ENCODE results near the gene HELT.
"Not testable (repeated sequence)": the region's sequence is repeated elsewhere in the genome, so short reads cannot be mapped to it uniquely, and the experiment has no call there.

The HELT gene

GRCh38 chr4:185017964-185018772 is at the start of gene HELT:
Gene HELT (plus strand): TSS chr4:185018490. CDS start chr4:185018929, 439 bp downstream.
- no peak for FAIRE-seq

GRCh38 chr4:184968784-184969201 is 49.5 kb upstream of the HELT start:
- no peak for FAIRE-seq

GRCh38 chr4:184969610-184970009 is 48.7 kb upstream of the HELT start:
- no peak for FAIRE-seq

- no peak for FAIRE-seq
Observed at GRCh38 chr4:184972991-184973390, 45.3 kb upstream of the HELT start.

- not testable (repeated sequence) for FAIRE-seq
Observed at GRCh38 chr4:184976348-184976747, 41.9 kb upstream of the HELT start.

GRCh38 chr4:184977747-184978146 is 40.5 kb upstream of the HELT start:
- FAIRE-seq, result no peak

- FAIRE-seq, result no peak
Observed at GRCh38 chr4:184978211-184978610, 40.1 kb upstream of the HELT start.

- no peak for FAIRE-seq
Observed at GRCh38 chr4:184979461-184980124, 38.7 kb upstream of the HELT start.

- FAIRE-seq, result no peak
Observed at GRCh38 chr4:184980261-184980660, 38.0 kb upstream of the HELT start.

GRCh38 chr4:184983672-184984356 is 34.5 kb upstream of the HELT start:
- no peak for FAIRE-seq

GRCh38 chr4:184987493-184988031 is 30.7 kb upstream of the HELT start:
- FAIRE-seq, result no peak

- no peak for FAIRE-seq
Observed at GRCh38 chr4:184988611-184989010, 29.7 kb upstream of the HELT start.

GRCh38 chr4:184989283-184989682 is 29.0 kb upstream of the HELT start:
- FAIRE-seq, result not testable (repeated sequence)

- FAIRE-seq, result not testable (repeated sequence)
Observed at GRCh38 chr4:184990131-184990530, 28.2 kb upstream of the HELT start.

GRCh38 chr4:184991860-184992259 is 26.4 kb upstream of the HELT start:
- no peak for FAIRE-seq

GRCh38 chr4:184992422-184992821 is 25.9 kb upstream of the HELT start:
- no peak for FAIRE-seq

GRCh38 chr4:184993247-184993646 is 25.0 kb upstream of the HELT start:
- no peak for FAIRE-seq

- no peak for FAIRE-seq
Observed at GRCh38 chr4:184994010-184994622, 24.2 kb upstream of the HELT start.

GRCh38 chr4:184994623-184995010 is 23.7 kb upstream of the HELT start:
- no peak for FAIRE-seq

GRCh38 chr4:184997656-184998055 is 20.6 kb upstream of the HELT start:
- FAIRE-seq, result not testable (repeated sequence)

- FAIRE-seq, result no peak
Observed at GRCh38 chr4:185002784-185003183, 15.5 kb upstream of the HELT start.

- no peak for FAIRE-seq
Observed at GRCh38 chr4:185003596-185004351, 14.5 kb upstream of the HELT start.

Data from TTC549 (cell line).